GM19395 (cell line): Measurements from ENCODE around the gene VMAC.

Experiments used
- ATAC-seq: cut with Tn5 transposase; IDR thresholded peaks from one replicate; pipeline ENCODE4 v1.9.1; 2021; ENCODE audit warnings: mild to moderate bottlenecking, moderate library complexity; ENCODE audit not compliant: unreplicated experiment

The VMAC gene

GRCh38 chr19:5903624-5904351 is 884 bp upstream of the VMAC start, which contains the start of gene NDUFA11:
Gene NDUFA11 (minus strand): TSS chr19:5903790. CDS start chr19:5903708, 82 bp downstream.
- peak; percentile 39 for ATAC-seq

DNA sequence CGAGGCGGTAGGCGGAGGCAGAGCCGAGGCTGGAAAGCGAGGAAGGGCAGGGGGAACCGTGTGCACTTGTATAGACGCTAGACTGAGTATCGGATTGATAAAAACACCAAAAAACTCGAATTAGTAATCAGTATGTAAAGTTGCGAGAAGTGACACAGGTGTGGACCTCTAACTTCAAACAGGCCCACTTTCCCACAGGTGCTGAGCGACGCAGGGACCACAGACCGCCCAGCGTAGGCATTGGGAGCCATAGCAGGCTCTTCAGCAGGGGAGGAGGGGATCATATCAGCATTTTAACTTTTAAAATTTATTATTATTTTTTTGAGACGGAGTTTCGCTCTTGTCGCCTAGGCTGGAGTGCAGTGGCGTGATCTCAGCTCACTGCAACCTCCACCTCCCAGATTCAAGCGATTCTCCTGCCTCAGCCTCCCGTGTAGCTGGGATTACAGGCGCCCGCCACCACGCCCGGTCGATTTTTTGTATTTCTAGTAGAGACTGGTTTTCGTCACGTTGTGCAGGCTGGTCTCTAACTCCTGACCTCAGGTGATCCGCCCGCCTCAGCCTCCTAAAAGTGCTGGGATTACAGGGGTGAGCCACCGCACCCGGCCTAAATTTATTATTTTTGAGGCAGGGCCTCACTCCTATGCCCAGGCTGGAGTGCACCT is 574 bp downstream of the VMAC start:
- ATAC-seq = no peak

GRCh38 chr19:5907241-5907640 is 2.6 kb downstream of the VMAC start:
- no peak for ATAC-seq

GRCh38 chr19:5908773-5909442 is 4.2 kb downstream of the VMAC start:
- ATAC-seq = no peak

DNA sequence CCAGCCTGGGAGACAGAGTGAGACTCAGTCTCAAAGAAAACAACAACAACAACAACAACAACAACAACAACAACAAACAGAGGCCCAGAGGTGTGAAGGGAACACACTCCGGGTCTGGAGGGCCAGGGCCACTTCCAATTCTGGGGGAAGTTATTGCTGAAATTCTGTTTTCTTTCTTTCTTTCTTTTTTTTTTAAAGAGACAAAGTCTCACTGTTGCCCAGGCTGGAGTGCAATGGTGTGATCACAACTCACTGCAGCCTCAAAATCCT is 5.9 kb downstream of the VMAC start:
- ATAC-seq = no peak

DNA sequence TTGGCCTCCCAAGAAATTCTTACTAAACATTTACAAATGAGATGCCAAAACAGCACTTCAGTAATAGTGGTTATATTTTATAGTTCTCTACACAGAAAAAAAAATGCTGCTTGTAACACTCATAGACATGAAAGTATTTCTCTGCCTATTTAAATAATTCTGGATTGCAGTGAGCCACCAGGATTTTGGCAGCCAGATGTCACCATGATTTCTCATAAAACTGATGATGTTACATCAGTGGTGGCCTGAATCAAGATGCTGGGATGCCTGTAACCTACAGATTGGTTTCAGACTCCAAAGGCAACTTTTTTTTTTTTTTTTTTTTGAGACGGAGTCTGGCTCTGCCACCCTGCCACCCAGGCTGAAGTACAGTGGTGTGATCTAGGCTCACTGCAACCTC is 6.7 kb downstream of the VMAC start:
- no peak for ATAC-seq

GRCh38 chr19:5913739-5914357 is 9.2 kb downstream of the VMAC start, which contains the start of gene CAPS:
Gene CAPS (plus strand): TSS chr19:5914254. CDS start chr19:5914407, 153 bp downstream.
- ATAC-seq = no peak

DNA sequence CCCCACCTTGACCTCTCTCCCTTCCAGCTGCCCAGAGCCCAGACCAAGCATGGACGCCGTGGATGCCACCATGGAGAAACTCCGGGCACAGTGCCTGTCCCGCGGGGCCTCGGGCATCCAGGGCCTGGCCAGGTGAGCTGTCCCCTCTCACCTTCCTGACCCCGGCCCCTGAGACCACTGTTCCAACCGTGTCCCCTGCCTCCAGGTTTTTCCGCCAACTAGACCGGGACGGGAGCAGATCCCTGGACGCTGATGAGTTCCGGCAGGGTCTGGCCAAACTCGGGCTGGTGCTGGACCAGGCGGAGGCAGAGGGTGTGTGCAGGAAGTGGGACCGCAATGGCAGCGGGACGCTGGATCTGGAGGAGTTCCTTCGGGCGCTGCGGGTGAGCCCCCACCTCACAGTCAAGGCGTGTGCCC is 9.7 kb downstream of the VMAC start:
- ATAC-seq = no peak

- no peak for ATAC-seq
These were observed 10.5 kb downstream of the VMAC start for GRCh38 chr19:5914946-5915781.

GRCh38 chr19:5915782-5916165 is 11.1 kb downstream of the VMAC start:
- no peak for ATAC-seq

GRCh38 chr19:5916181-5916708 is 11.6 kb downstream of the VMAC start:
- ATAC-seq = no peak

- no peak for ATAC-seq
These were observed 12.9 kb downstream of the VMAC start for GRCh38 chr19:5917431-5918107.

DNA sequence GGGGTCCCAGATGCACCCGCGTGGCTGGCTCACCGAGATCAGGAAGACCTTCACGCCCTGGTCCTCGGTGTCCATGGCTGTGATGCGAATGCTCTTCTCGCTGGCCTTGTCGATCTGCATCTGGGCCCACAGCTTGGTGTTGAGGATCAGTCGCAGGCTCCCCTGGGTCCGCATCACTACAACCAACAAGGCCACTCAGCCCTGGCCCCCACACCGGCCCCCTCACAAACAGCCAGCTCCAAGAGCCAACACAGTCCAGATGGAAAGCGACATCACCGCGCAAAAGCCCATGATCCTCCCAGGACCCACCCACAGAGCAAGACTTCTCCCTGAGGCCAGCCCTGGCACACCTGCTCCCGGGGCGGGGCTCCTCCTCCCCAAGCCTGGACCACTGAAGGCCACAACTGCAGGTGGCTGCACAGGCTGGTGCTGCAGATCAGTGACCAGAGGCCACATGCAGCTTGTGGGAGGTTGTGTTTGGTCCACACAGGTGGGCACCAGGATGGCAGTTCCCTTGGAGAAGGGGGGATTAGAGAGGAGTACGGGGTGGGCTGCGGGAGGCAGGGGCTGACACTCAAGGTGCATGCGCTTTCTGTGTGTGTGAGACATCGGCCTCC is 13.9 kb downstream of the VMAC start:
- ATAC-seq = no peak

- ATAC-seq = no peak
These were observed 17.0 kb downstream of the VMAC start for GRCh38 chr19:5921516-5922160.

GRCh38 chr19:5922161-5922545 is 17.5 kb downstream of the VMAC start:
- ATAC-seq = no peak

- no peak for ATAC-seq
These were observed 18.7 kb downstream of the VMAC start for GRCh38 chr19:5923356-5923755.

DNA sequence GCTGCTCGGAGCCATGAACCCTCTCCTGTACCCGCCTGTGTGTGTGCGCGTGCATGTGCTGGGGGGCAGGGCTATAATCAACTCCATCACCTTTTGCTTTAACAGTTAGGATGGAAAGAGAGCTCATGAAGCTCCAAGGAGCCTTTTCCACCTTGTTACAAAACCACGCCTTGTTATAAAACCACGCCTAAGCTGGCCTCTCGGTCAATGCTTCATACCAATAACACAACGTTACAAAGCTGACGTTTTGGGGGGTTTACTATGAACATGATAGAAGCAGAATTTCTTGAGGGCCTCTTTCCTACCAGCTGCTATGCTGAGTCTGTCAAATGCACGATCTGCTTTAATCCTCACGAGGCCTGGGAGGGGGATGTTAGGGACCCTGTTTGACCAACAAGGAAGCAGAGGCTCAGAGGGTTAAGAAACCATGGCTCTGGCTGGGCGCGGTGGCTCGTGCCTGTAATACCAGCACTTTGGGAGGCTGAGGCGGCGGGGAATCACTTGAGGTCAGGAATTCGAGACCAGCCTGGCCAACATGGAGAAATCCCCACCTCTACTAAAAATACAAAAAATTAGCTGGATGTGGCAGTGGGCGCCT is 21.3 kb downstream of the VMAC start:
- ATAC-seq = no peak

DNA sequence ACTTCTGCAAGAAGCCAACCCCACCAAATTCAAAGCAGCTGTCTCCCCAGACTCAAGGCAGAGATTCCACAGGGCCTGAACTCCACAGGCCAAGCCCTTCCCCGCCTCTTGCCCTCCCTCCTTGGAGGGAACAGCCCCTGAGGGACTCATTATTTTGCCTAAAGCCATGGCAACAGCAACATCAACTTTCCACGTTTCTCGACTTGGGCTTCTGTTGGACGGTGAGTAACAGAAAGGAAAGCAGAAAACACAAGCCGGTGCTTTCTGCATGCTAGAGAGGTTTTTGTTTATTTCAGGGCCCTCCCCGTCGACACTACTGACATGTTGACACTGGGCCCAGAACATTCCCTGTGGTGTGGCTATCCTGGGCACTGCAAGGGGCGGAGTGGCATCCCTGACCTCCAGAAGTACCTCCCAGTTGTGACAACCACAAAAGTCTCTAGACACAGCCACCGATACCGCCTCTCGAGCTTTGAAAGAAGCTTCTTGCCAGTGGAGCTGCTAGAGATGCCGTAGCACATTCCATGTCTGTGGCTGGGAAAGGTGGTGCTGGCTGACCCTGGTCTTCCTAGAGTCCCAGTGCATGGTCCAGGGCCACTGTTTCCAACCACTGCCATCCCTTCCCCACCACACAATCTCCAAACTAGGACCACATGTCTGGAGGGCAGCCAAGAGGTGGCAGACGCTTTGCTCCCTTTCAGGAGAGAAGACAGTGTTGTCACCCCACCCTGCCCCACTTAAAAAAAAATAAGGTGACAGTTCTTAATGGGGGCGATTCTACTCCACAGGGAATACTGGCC is 22.2 kb downstream of the VMAC start:
- no peak for ATAC-seq
